Measurements from ENCODE around the gene ZRANB1.

ZRANB1 gene

GRCh38 chr10:125037145-125037877, 95.4 kb downstream of the ZRANB1 start:
- Histone ChIP-seq H3K27me3 (ENCODE audit: control insufficient read depth in 1 of 2, insufficient read depth in 2 of 2, low read length in 2 of 2) (no peaks in the 10 kb centered on the region), H3K4me1 (ENCODE audit: insufficient read depth, low read length) (peaks cover 33% of the 10 kb centered on the region), H3K36me3 (ENCODE audit: insufficient read depth, low read length) (no peaks in the 10 kb centered on the region), H3K9ac (ENCODE audit: low read length) (no peak overlapping the region), H3K4me3 (ENCODE audit: low read depth in 1 of 2, low read length in 2 of 2) (no peak overlapping the region), H3K9me3 (ENCODE audit: low read length) (no peaks in the 10 kb centered on the region), H3K27ac (ENCODE audit: low read depth, low read length) (no peak overlapping the region)
